ENCODE data around the gene TMEM154. TPM values are rescaled to one million over a fixed set of nuclear protein-coding genes. Genes with fewer than 3 reads are reported as not detected.

TMEM154 gene
- polyA plus RNA-seq, 1 donor from 2014 or later: not detected

GRCh38 chr4:152587127-152587526 is 92.7 kb downstream of the TMEM154 start:
- H3K27ac ChIP-seq (ENCODE audit: low read length): no peak overlapping the region
- no peaks in the 10 kb centered on the region for H3F3A ChIP-seq (ENCODE audit: insufficient read depth, low read length, poor library complexity, severe bottlenecking)
- no peaks in the 10 kb centered on the region for H3K79me2 ChIP-seq (replicated peaks; ENCODE audit: insufficient read depth, low read length)
- peaks cover 6% of the 10 kb centered on the region for H3K9me3 ChIP-seq (ENCODE audit: low read length)
- H4K20me1 ChIP-seq (ENCODE audit: insufficient read depth): no peaks in the 10 kb centered on the region
- no peaks in the 10 kb centered on the region for H3K27me3 ChIP-seq (ENCODE audit: insufficient read depth, low read depth, low read length)
- no peaks in the 10 kb centered on the region for H3K36me3 ChIP-seq (ENCODE audit: insufficient read depth, low read length)
- H2AFZ ChIP-seq (ENCODE audit: low read depth, low read length): no peak overlapping the region
- H3K4me2 ChIP-seq (ENCODE audit: low read length): no peak overlapping the region
- no peaks in the 10 kb centered on the region for H3K9me2 ChIP-seq (ENCODE audit: insufficient read depth, low read length)
- TF ChIP-seq RAD21 (conservative IDR thresholded peaks at IDR 0.05) (no peak), MXI1 (conservative IDR thresholded peaks at IDR 0.05; ENCODE audit: poor library complexity, severe bottlenecking) (no peak), EZH2 (IDR thresholded peaks at IDR 0.05; ENCODE audit: borderline replicate concordance, insufficient read depth, low read length, poor library complexity, severe bottlenecking) (no peak), SMC3 (conservative IDR thresholded peaks at IDR 0.05; ENCODE audit: poor library complexity) (no peak), EP300 (conservative IDR thresholded peaks at IDR 0.05; ENCODE audit: poor library complexity, severe bottlenecking) (no peak), TAF1 (IDR thresholded peaks at IDR 0.05; ENCODE audit: low read depth) (no peak), POLR2AphosphoS5 (IDR thresholded peaks at IDR 0.05) (no peak)
- TF ChIP-seq, protein P1, sequence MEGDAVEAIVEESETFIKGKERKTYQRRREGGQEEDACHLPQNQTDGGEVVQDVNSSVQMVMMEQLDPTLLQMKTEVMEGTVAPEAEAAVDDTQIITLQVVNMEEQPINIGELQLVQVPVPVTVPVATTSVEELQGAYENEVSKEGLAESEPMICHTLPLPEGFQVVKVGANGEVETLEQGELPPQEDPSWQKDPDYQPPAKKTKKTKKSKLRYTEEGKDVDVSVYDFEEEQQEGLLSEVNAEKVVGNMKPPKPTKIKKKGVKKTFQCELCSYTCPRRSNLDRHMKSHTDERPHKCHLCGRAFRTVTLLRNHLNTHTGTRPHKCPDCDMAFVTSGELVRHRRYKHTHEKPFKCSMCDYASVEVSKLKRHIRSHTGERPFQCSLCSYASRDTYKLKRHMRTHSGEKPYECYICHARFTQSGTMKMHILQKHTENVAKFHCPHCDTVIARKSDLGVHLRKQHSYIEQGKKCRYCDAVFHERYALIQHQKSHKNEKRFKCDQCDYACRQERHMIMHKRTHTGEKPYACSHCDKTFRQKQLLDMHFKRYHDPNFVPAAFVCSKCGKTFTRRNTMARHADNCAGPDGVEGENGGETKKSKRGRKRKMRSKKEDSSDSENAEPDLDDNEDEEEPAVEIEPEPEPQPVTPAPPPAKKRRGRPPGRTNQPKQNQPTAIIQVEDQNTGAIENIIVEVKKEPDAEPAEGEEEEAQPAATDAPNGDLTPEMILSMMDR (IDR thresholded peaks at IDR 0.05; ENCODE audit: poor library complexity, severe bottlenecking): no peak
- TF ChIP-seq, protein P2, sequence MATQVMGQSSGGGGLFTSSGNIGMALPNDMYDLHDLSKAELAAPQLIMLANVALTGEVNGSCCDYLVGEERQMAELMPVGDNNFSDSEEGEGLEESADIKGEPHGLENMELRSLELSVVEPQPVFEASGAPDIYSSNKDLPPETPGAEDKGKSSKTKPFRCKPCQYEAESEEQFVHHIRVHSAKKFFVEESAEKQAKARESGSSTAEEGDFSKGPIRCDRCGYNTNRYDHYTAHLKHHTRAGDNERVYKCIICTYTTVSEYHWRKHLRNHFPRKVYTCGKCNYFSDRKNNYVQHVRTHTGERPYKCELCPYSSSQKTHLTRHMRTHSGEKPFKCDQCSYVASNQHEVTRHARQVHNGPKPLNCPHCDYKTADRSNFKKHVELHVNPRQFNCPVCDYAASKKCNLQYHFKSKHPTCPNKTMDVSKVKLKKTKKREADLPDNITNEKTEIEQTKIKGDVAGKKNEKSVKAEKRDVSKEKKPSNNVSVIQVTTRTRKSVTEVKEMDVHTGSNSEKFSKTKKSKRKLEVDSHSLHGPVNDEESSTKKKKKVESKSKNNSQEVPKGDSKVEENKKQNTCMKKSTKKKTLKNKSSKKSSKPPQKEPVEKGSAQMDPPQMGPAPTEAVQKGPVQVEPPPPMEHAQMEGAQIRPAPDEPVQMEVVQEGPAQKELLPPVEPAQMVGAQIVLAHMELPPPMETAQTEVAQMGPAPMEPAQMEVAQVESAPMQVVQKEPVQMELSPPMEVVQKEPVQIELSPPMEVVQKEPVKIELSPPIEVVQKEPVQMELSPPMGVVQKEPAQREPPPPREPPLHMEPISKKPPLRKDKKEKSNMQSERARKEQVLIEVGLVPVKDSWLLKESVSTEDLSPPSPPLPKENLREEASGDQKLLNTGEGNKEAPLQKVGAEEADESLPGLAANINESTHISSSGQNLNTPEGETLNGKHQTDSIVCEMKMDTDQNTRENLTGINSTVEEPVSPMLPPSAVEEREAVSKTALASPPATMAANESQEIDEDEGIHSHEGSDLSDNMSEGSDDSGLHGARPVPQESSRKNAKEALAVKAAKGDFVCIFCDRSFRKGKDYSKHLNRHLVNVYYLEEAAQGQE (IDR thresholded peaks at IDR 0.05; ENCODE audit: borderline replicate concordance): no peak
- no peak overlapping the region for H3K4me3 ChIP-seq (ENCODE audit: low read length)
- H3K9ac ChIP-seq (ENCODE audit: low read length): no peak overlapping the region

- Histone ChIP-seq H3K9me3 (ENCODE audit: low read length) (peaks cover 6% of the 10 kb centered on the region), H4K20me1 (ENCODE audit: insufficient read depth) (no peaks in the 10 kb centered on the region), H3K27me3 (ENCODE audit: insufficient read depth, low read depth, low read length) (no peaks in the 10 kb centered on the region), H3K4me3 (ENCODE audit: low read length) (no peak overlapping the region), H3K9ac (ENCODE audit: low read length) (no peak overlapping the region), H3K27ac (ENCODE audit: low read length) (no peak overlapping the region), H2AFZ (ENCODE audit: low read depth, low read length) (no peak overlapping the region), H3K9me2 (ENCODE audit: insufficient read depth, low read length) (no peaks in the 10 kb centered on the region), H3K36me3 (ENCODE audit: insufficient read depth, low read length) (no peaks in the 10 kb centered on the region), H3K4me2 (ENCODE audit: low read length) (no peak overlapping the region), H3F3A (ENCODE audit: insufficient read depth, low read length, poor library complexity, severe bottlenecking) (no peaks in the 10 kb centered on the region), H3K79me2 (replicated peaks; ENCODE audit: insufficient read depth, low read length) (no peaks in the 10 kb centered on the region)
- TF ChIP-seq TAF1 (IDR thresholded peaks at IDR 0.05; ENCODE audit: low read depth) (no peak), EP300 (conservative IDR thresholded peaks at IDR 0.05; ENCODE audit: poor library complexity, severe bottlenecking) (no peak), MXI1 (conservative IDR thresholded peaks at IDR 0.05; ENCODE audit: poor library complexity, severe bottlenecking) (no peak), EZH2 (IDR thresholded peaks at IDR 0.05; ENCODE audit: borderline replicate concordance, insufficient read depth, low read length, poor library complexity, severe bottlenecking) (no peak), POLR2AphosphoS5 (IDR thresholded peaks at IDR 0.05) (no peak), RAD21 (conservative IDR thresholded peaks at IDR 0.05) (no peak), SMC3 (conservative IDR thresholded peaks at IDR 0.05; ENCODE audit: poor library complexity) (no peak)
- TF ChIP-seq, protein P2 (IDR thresholded peaks at IDR 0.05; ENCODE audit: borderline replicate concordance): no peak
- TF ChIP-seq, protein P1 (IDR thresholded peaks at IDR 0.05; ENCODE audit: poor library complexity, severe bottlenecking): no peak
Observed at GRCh38 chr4:152586668-152587067, 93.1 kb downstream of the TMEM154 start.
